ENCODE data around the gene ANKRD26. TPM values are rescaled to one million over a fixed set of nuclear protein-coding genes. Genes with fewer than 3 reads are reported as not detected.

The ANKRD26 gene
- total and polyA plus RNA-seq, 2 donors from 2014 or later = 1.9 to 9.3 TPM

GRCh38 chr10:27038168-27038567, 62.1 kb downstream of the ANKRD26 start:
- Histone ChIP-seq H3K4me1 (ENCODE audit: control insufficient read depth in 2 of 3, insufficient read depth in 2 of 3, low read depth in 1 of 3, low read length in 3 of 3) (no peaks in the 10 kb centered on the region), H3K9ac (ENCODE audit: low read length in 3 of 3) (no peak overlapping the region), H3K27ac (ENCODE audit: low read depth in 2 of 2, low read length in 2 of 2) (no peak overlapping the region), H3K4me3 (ENCODE audit: low read length in 3 of 3) (no peak overlapping the region), H3K27me3 (ENCODE audit: control insufficient read depth, insufficient read depth, low read length) (no peaks in the 10 kb centered on the region), H3K36me3 (ENCODE audit: control insufficient read depth in 2 of 3, insufficient read depth in 3 of 3, low read length in 3 of 3) (peaks cover 5 to 13% (median 7%) of the 10 kb centered on the region in 3 donors), H3K9me3 (ENCODE audit: control insufficient read depth in 2 of 3, insufficient read depth in 1 of 3, low read length in 3 of 3) (no peaks in the 10 kb centered on the region)
- intact Hi-C loops (cut with DNase I) = no loop called here
- FAIRE-seq = no peak
- DNase-seq = no peak
- TF ChIP-seq CTCF (IDR thresholded peaks at IDR 0.05; ENCODE audit: borderline replicate concordance, extremely low read depth, insufficient read depth) = no peak

GRCh38 chr10:27035163-27035562, 65.1 kb downstream of the ANKRD26 start:
- FAIRE-seq = no peak

GRCh38 chr10:27030060-27030459, 70.2 kb downstream of the ANKRD26 start:
- H3K4me1 ChIP-seq (ENCODE audit: control insufficient read depth in 2 of 3, insufficient read depth in 2 of 3, low read depth in 1 of 3, low read length in 3 of 3) = no peaks in the 10 kb centered on the region
- no peaks in the 10 kb centered on the region for H3K9me3 ChIP-seq (ENCODE audit: control insufficient read depth in 2 of 3, insufficient read depth in 1 of 3, low read length in 3 of 3)
- TF ChIP-seq CTCF (IDR thresholded peaks at IDR 0.05; ENCODE audit: borderline replicate concordance, extremely low read depth, insufficient read depth) = no peak
- peaks cover 0 to 15% (median 4%) of the 10 kb centered on the region in 3 donors for H3K36me3 ChIP-seq (ENCODE audit: control insufficient read depth in 2 of 3, insufficient read depth in 3 of 3, low read length in 3 of 3)
- no peak for DNase-seq
- intact Hi-C loops (cut with DNase I) = no loop called here
- H3K9ac ChIP-seq (ENCODE audit: low read length in 3 of 3) = no peak overlapping the region
- H3K27ac ChIP-seq (ENCODE audit: low read depth in 2 of 2, low read length in 2 of 2) = no peak overlapping the region
- FAIRE-seq = no peak
- H3K4me3 ChIP-seq (ENCODE audit: low read length in 3 of 3) = no peak overlapping the region
- H3K27me3 ChIP-seq (ENCODE audit: control insufficient read depth, insufficient read depth, low read length) = no peaks in the 10 kb centered on the region

More at GRCh38 chr10:27035163-27035562, 65.1 kb downstream of the ANKRD26 start:
- no peak for DNase-seq
- H3K9me3 ChIP-seq (ENCODE audit: control insufficient read depth in 2 of 3, insufficient read depth in 1 of 3, low read length in 3 of 3) = no peaks in the 10 kb centered on the region
- no peak overlapping the region for H3K4me3 ChIP-seq (ENCODE audit: low read length in 3 of 3)
- intact Hi-C loops (cut with DNase I) = no loop called here
- TF ChIP-seq CTCF (IDR thresholded peaks at IDR 0.05; ENCODE audit: borderline replicate concordance, extremely low read depth, insufficient read depth) = no peak
- no peak overlapping the region for H3K27ac ChIP-seq (ENCODE audit: low read depth in 2 of 2, low read length in 2 of 2)
- H3K36me3 ChIP-seq (ENCODE audit: control insufficient read depth in 2 of 3, insufficient read depth in 3 of 3, low read length in 3 of 3) = peaks cover 3 to 6% (median 6%) of the 10 kb centered on the region in 3 donors
- no peaks in the 10 kb centered on the region for H3K4me1 ChIP-seq (ENCODE audit: control insufficient read depth in 2 of 3, insufficient read depth in 2 of 3, low read depth in 1 of 3, low read length in 3 of 3)
- no peak overlapping the region for H3K9ac ChIP-seq (ENCODE audit: low read length in 3 of 3)
- no peaks in the 10 kb centered on the region for H3K27me3 ChIP-seq (ENCODE audit: control insufficient read depth, insufficient read depth, low read length)

- FAIRE-seq = no peak
- H3K9ac ChIP-seq (ENCODE audit: low read length in 3 of 3) = no peak overlapping the region
- no peak for TF ChIP-seq CTCF (IDR thresholded peaks at IDR 0.05; ENCODE audit: borderline replicate concordance, extremely low read depth, insufficient read depth)
These were observed 78.2 kb downstream of the ANKRD26 start for GRCh38 chr10:27022048-27022447.

More at GRCh38 chr10:27022048-27022447, 78.2 kb downstream of the ANKRD26 start:
- no peak overlapping the region for H3K27ac ChIP-seq (ENCODE audit: low read depth in 2 of 2, low read length in 2 of 2)
- H3K4me3 ChIP-seq (ENCODE audit: low read length in 3 of 3) = no peak overlapping the region
- no peaks in the 10 kb centered on the region for H3K4me1 ChIP-seq (ENCODE audit: control insufficient read depth in 2 of 3, insufficient read depth in 2 of 3, low read depth in 1 of 3, low read length in 3 of 3)
- no peaks in the 10 kb centered on the region for H3K9me3 ChIP-seq (ENCODE audit: control insufficient read depth in 2 of 3, insufficient read depth in 1 of 3, low read length in 3 of 3)
- intact Hi-C loops (cut with DNase I) = no loop called here
- H3K27me3 ChIP-seq (ENCODE audit: control insufficient read depth, insufficient read depth, low read length) = no peaks in the 10 kb centered on the region
- peaks cover 2 to 19% (median 2%) of the 10 kb centered on the region in 3 donors for H3K36me3 ChIP-seq (ENCODE audit: control insufficient read depth in 2 of 3, insufficient read depth in 3 of 3, low read length in 3 of 3)
- no peak for DNase-seq
